Measurements from ENCODE around the gene MICOS13. TPM values are rescaled to one million over a fixed set of nuclear protein-coding genes. Genes with fewer than 3 reads are reported as not detected.

Gene MICOS13
- total RNA-seq, 1 donor from 2014 or later, result 23.6 TPM

GRCh38 chr19:5694956-5695648, 14.8 kb upstream of the MICOS13 start:
- Mint-ChIP-seq H3K36me3 (ENCODE audit: low read depth, unreplicated experiment) (peaks cover 15% of the 10 kb centered on the region), H3K27me3 (ENCODE audit: unreplicated experiment) (peaks cover 9% of the 10 kb centered on the region), H3K4me1 (ENCODE audit: unreplicated experiment) (peaks cover 10% of the 10 kb centered on the region), H3K27ac (ENCODE audit: unreplicated experiment) (no peak overlapping the region), H3K4me3 (ENCODE audit: unreplicated experiment) (no peak overlapping the region), H3K9me3 (ENCODE audit: unreplicated experiment) (no peaks in the 10 kb centered on the region)
- TF ChIP-seq CTCF (IDR thresholded peaks at IDR 0.05; ENCODE audit: unreplicated experiment), result no peak
- no peak for DNase-seq (ENCODE audit: low spot score)

GRCh38 chr19:5694167-5694955, 14.0 kb upstream of the MICOS13 start:
- peaks cover 15% of the 10 kb centered on the region for H3K36me3 Mint-ChIP-seq (ENCODE audit: low read depth, unreplicated experiment)
- H3K27me3 Mint-ChIP-seq (ENCODE audit: unreplicated experiment), result peaks cover 12% of the 10 kb centered on the region
- H3K9me3 Mint-ChIP-seq (ENCODE audit: unreplicated experiment), result no peaks in the 10 kb centered on the region
- TF ChIP-seq CTCF (IDR thresholded peaks at IDR 0.05; ENCODE audit: unreplicated experiment), result no peak
- no peak overlapping the region for H3K4me3 Mint-ChIP-seq (ENCODE audit: unreplicated experiment)
- no peak for DNase-seq (ENCODE audit: low spot score)
- peak overlapping the region; percentile 24 for H3K27ac Mint-ChIP-seq (ENCODE audit: unreplicated experiment)
- H3K4me1 Mint-ChIP-seq (ENCODE audit: unreplicated experiment), result peaks cover 10% of the 10 kb centered on the region

- no peak for TF ChIP-seq CTCF (IDR thresholded peaks at IDR 0.05; ENCODE audit: unreplicated experiment)
- H3K9me3 Mint-ChIP-seq (ENCODE audit: unreplicated experiment), result no peaks in the 10 kb centered on the region
- H3K27me3 Mint-ChIP-seq (ENCODE audit: unreplicated experiment), result peaks cover 12% of the 10 kb centered on the region
- peak overlapping the region; percentile 24 for H3K27ac Mint-ChIP-seq (ENCODE audit: unreplicated experiment)
- peaks cover 10% of the 10 kb centered on the region for H3K4me1 Mint-ChIP-seq (ENCODE audit: unreplicated experiment)
- no peak overlapping the region for H3K4me3 Mint-ChIP-seq (ENCODE audit: unreplicated experiment)
- no peak for DNase-seq (ENCODE audit: low spot score)
- peaks cover 12% of the 10 kb centered on the region for H3K36me3 Mint-ChIP-seq (ENCODE audit: low read depth, unreplicated experiment)
These were observed 13.2 kb upstream of the MICOS13 start for GRCh38 chr19:5693195-5694166.

- Mint-ChIP-seq H3K4me1 (ENCODE audit: unreplicated experiment) (peaks cover 14% of the 10 kb centered on the region), H3K27ac (ENCODE audit: unreplicated experiment) (peak overlapping the region; percentile 42), H3K9me3 (ENCODE audit: unreplicated experiment) (no peaks in the 10 kb centered on the region), H3K36me3 (ENCODE audit: low read depth, unreplicated experiment) (peaks cover 16% of the 10 kb centered on the region), H3K4me3 (ENCODE audit: unreplicated experiment) (peak overlapping the region; percentile 65), H3K27me3 (ENCODE audit: unreplicated experiment) (peaks cover 12% of the 10 kb centered on the region)
- no peak for TF ChIP-seq CTCF (IDR thresholded peaks at IDR 0.05; ENCODE audit: unreplicated experiment)
- DNase-seq (ENCODE audit: low spot score), result no peak
These were observed 12.4 kb upstream of the MICOS13 start for GRCh38 chr19:5692723-5693194.
